C4-2B (cell line): Measurements from ENCODE around the gene TPD52L1.

ENCODE experiments used
- ZFX ChIP-seq: fragments of 450-650 bp; IDR thresholded peaks from 2 replicates; pipeline ENCODE4 v1.6.1; 2017
- TF ChIP-seq, protein P1 (sequence below): fragments of 450-650 bp; conservative IDR thresholded peaks from 2 replicates; pipeline ENCODE4 v1.5.1; 2017; ENCODE audit warnings: mild to moderate bottlenecking

DNA sequence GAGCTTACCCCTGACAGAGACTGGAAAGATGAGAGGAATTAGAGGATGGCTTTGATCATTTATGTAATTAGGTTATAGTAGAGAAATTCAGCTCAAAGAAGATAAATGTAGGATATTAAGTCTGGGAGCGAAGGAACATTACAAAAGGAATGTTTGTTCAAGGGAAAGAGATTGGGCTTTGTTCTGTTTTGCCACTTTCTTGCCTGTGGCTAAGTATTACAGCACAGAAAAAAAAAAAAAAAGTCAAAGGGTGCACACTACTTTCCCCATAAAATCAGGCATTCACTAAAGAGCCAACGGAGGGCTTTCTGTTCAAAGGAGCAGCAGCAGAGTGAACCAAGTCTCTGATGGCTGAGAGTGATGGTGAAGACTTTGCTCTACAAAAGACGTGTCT lies 153.2 kb downstream of the TPD52L1 start:
- TF ChIP-seq, protein P1, sequence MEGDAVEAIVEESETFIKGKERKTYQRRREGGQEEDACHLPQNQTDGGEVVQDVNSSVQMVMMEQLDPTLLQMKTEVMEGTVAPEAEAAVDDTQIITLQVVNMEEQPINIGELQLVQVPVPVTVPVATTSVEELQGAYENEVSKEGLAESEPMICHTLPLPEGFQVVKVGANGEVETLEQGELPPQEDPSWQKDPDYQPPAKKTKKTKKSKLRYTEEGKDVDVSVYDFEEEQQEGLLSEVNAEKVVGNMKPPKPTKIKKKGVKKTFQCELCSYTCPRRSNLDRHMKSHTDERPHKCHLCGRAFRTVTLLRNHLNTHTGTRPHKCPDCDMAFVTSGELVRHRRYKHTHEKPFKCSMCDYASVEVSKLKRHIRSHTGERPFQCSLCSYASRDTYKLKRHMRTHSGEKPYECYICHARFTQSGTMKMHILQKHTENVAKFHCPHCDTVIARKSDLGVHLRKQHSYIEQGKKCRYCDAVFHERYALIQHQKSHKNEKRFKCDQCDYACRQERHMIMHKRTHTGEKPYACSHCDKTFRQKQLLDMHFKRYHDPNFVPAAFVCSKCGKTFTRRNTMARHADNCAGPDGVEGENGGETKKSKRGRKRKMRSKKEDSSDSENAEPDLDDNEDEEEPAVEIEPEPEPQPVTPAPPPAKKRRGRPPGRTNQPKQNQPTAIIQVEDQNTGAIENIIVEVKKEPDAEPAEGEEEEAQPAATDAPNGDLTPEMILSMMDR = no peak
- no peak for TF ChIP-seq ZFX
